IMR-90 (cell line): ENCODE results near the gene PRR23E. TPM values are rescaled to one million over a fixed set of nuclear protein-coding genes. Genes with fewer than 3 reads are reported as not detected.
A peak's percentile ranks its signal among the peaks of the same experiment; 100 is the strongest.

Experiments used
- ATAC-seq: fragments of 200-7000 bp; cut with Tn5 transposase; 2 replicates; pipeline ENCODE4 v1.9.1; 2020; ENCODE audit warnings: low read depth, mild to moderate bottlenecking, moderate library complexity
- BruUV-seq: library from RNA; stranded (reverse); fragments of 400-500 nt; replicated peaks from 2 replicates; lab custom pipeline; 2021; lab: Mats Ljungman, UMichigan
- CTCF ChIA-PET: fragments of 300-600 bp; formaldehyde crosslinking; extraction: SDS; loops from one replicate; lab custom pipeline; 2021; ENCODE audit warnings: antibody characterized with exemption; lab: Yijun Ruan, JAX
- POLR2A ChIA-PET: fragments of 300-600 bp; sonication (Branson Sonifier 250); formaldehyde crosslinking; loops from one replicate; lab custom pipeline; 2022; ENCODE audit warnings: antibody characterized with exemption; ENCODE audit not compliant: unreplicated experiment; lab: Charles Lee
- DNase-seq: peaks from one replicate; pipeline ENCODE4 v3.0.0; 2013
- H2AFZ ChIP-seq: replicated peaks from 2 replicates; pipeline ENCODE3; 2013; ENCODE audit warnings: low read length, mild to moderate bottlenecking; ENCODE audit not compliant: poor library complexity
- H2AK5ac ChIP-seq: 2 replicates; pipeline ENCODE4 v1.6.1; 2013; ENCODE audit warnings: low read depth, low read length, inconsistent platforms
- H2AK9ac ChIP-seq: replicated peaks from 2 replicates; pipeline ENCODE3; 2013; ENCODE audit warnings: mild to moderate bottlenecking, low read depth, low read length, moderate library complexity; ENCODE audit not compliant: poor library complexity
- H2BK120ac ChIP-seq: 2 replicates; pipeline ENCODE4 v1.6.1; 2013; ENCODE audit warnings: low read depth, low read length, inconsistent platforms
- H2BK15ac ChIP-seq: 3 replicates; pipeline ENCODE4 v1.6.1; 2013; ENCODE audit warnings: low read depth, low read length, inconsistent platforms
- H2BK20ac ChIP-seq: 2 replicates; pipeline ENCODE4 v1.6.1; 2013; ENCODE audit warnings: low read depth, mild to moderate bottlenecking, inconsistent platforms, low read length, moderate library complexity
- H2BK5ac ChIP-seq: 2 replicates; pipeline ENCODE4 v1.6.1; 2013; ENCODE audit warnings: mild to moderate bottlenecking, low read depth, low read length, inconsistent platforms; ENCODE audit not compliant: poor library complexity, severe bottlenecking
- H3K14ac ChIP-seq: replicated peaks from 2 replicates; pipeline ENCODE4 v1.6.1; 2013; ENCODE audit warnings: low read depth, low read length, inconsistent platforms
- H3K18ac ChIP-seq: 2 replicates; pipeline ENCODE4 v1.6.1; 2013; ENCODE audit warnings: low read depth, low read length, control low read depth
- H3K23ac ChIP-seq: 2 replicates; pipeline ENCODE4 v1.6.1; 2013; ENCODE audit warnings: low read depth, low read length, inconsistent platforms
- H3K27ac ChIP-seq: 2 replicates; pipeline ENCODE4 v1.5.1; 2013; ENCODE audit warnings: mild to moderate bottlenecking, control low read depth, low read length; ENCODE audit not compliant: insufficient read depth
- H3K27me3 ChIP-seq: 2 replicates; pipeline ENCODE4 v1.6.1; 2013; ENCODE audit warnings: low read length; ENCODE audit not compliant: control insufficient read depth, insufficient read depth
- H3K36me3 ChIP-seq: 2 replicates; pipeline ENCODE4 v1.6.1; 2013; ENCODE audit warnings: low read length, mixed read lengths; ENCODE audit not compliant: control insufficient read depth, insufficient read depth
- H3K4ac ChIP-seq: 2 replicates; pipeline ENCODE4 v1.6.1; 2013; ENCODE audit warnings: low read depth, low read length, inconsistent platforms
- H3K4me1 ChIP-seq: 2 replicates; pipeline ENCODE4 v1.6.1; 2013; ENCODE audit warnings: low read length, mixed read lengths; ENCODE audit not compliant: control insufficient read depth, insufficient read depth
- H3K4me2 ChIP-seq: 2 replicates; pipeline ENCODE4 v1.6.1; 2013; ENCODE audit warnings: low read depth, mild to moderate bottlenecking, control low read depth, low read length, moderate library complexity
- H3K4me3 ChIP-seq: 2 replicates; pipeline ENCODE4 v1.5.1; 2013; ENCODE audit warnings: low read depth, mild to moderate bottlenecking, control low read depth, low read length, moderate library complexity; ENCODE audit not compliant: insufficient read depth
- H3K56ac ChIP-seq: 2 replicates; pipeline ENCODE4 v1.6.1; 2013; ENCODE audit warnings: low read length, inconsistent platforms; ENCODE audit not compliant: insufficient read depth; ENCODE audit errors: extremely low read depth
- H3K79me1 ChIP-seq, 2 experiments: 2 replicates each; pipeline ENCODE4 v1.6.1; 2013; ENCODE audit warnings: low read length in 2 of 2, inconsistent platforms in 1 of 2, low read depth in 1 of 2
- H3K9ac ChIP-seq: 2 replicates; pipeline ENCODE4 v1.6.1; 2013; ENCODE audit warnings: low read depth, low read length, control low read depth
- H3K9me1 ChIP-seq: 2 replicates; pipeline ENCODE4 v1.6.1; 2013; ENCODE audit warnings: low read length, inconsistent platforms; ENCODE audit not compliant: insufficient read depth
- H3K9me3 ChIP-seq: 2 replicates; pipeline ENCODE4 v1.6.1; 2013; ENCODE audit warnings: low read length; ENCODE audit not compliant: control insufficient read depth, insufficient read depth
- H4K20me1 ChIP-seq: 2 replicates; pipeline ENCODE4 v1.6.1; 2013; ENCODE audit warnings: low read length, inconsistent platforms; ENCODE audit not compliant: insufficient read depth
- H4K5ac ChIP-seq: 2 replicates; pipeline ENCODE4 v1.6.1; 2013; ENCODE audit warnings: mild to moderate bottlenecking, low read depth, low read length, control low read depth
- H4K8ac ChIP-seq, 2 experiments: 2 replicates each; pipeline ENCODE4 v1.6.1; 2013; ENCODE audit warnings: low read depth in 2 of 2, low read length in 2 of 2, control low read depth in 1 of 2, inconsistent platforms in 1 of 2
- H4K91ac ChIP-seq: 2 replicates; pipeline ENCODE4 v1.6.1; 2013; ENCODE audit warnings: low read depth, low read length, inconsistent platforms; ENCODE audit not compliant: insufficient read depth
- CHD1 ChIP-seq: IDR thresholded peaks from 2 replicates; pipeline ENCODE4 v1.6.1; 2012; ENCODE audit warnings: low read depth, low read length, improper control_type of control experiment
- FOS ChIP-seq: fragments of 150-350 bp; IDR thresholded peaks from 2 replicates; pipeline ENCODE4 v1.6.1; 2016; ENCODE audit warnings: low read depth, low read length
- MAZ ChIP-seq: IDR thresholded peaks from 2 replicates; pipeline ENCODE4 v1.6.1; 2012; ENCODE audit warnings: low read depth, mild to moderate bottlenecking, low read length, improper control_type of control experiment, moderate library complexity, borderline replicate concordance
- WGBS, 2 experiments: methylation state at CpG; one replicate each; pipeline versions ENCODE4 v1.1.5 to v1.1.7; 2013; ENCODE audit warnings: missing lambda C conversion rate in 2 of 2; ENCODE audit not compliant: insufficient read length in 1 of 2; ENCODE audit errors: extremely low coverage in 2 of 2; 5-methylcytosine and 5-hydroxymethylcytosine counted together
- dilution Hi-C: fragments of 300-500 bp; cut with HindIII; formaldehyde crosslinking; loops from one replicate; pipeline ENCODE4 v1.14.3; 2018; ENCODE audit warnings: low sequenced_read_pairs; ENCODE audit not compliant: unreplicated experiment
- in situ Hi-C: fragments of 300-500 bp; cut with MboI; formaldehyde crosslinking; loops from 3 replicates; pipeline ENCODE4 v1.14.3; 2019; ENCODE audit warnings: low sequenced_read_pairs, inconsistent platforms, mixed read lengths
- intact Hi-C: fragments of 100-400 bp; cut with micrococcal nuclease; formaldehyde crosslinking; loops from 2 replicates; pipeline ENCODE4 v1.10.0; 2022
- polyA plus RNA-seq, 3 experiments: library from polyadenylated mRNA; depleted of rRNA; stranded (reverse); fragments of >200 nt; gene quantifications; 2 replicates each; pipeline ENCODE4 v1.2.3, GENCODE V29; 2012; ENCODE audit warnings: low replicate concordance in 1 of 3
- total RNA-seq: library from RNA; depleted of rRNA; stranded (reverse); fragments of >200 nt; gene quantifications from 2 replicates; pipeline ENCODE4 v1.2.3, GENCODE V29; 2012

The PRR23E gene
- total and polyA plus RNA-seq, 2 of the 4 experiments (the other 2 are of a cell fraction), result not detected

- TF ChIP-seq MAZ, result no peak
Measured at GRCh38 chr3:127216415-127217261, 23.7 kb downstream of the PRR23E start (continued).

GRCh38 chr3:127217596-127218453 lies 24.9 kb downstream of the PRR23E start:
- intact Hi-C loops (no loop called here), dilution Hi-C loops (no loop called here), in situ Hi-C loops (no loop called here)
- H3K23ac ChIP-seq, result no peak overlapping the region
- H2BK120ac ChIP-seq, result no peak overlapping the region
- no peak overlapping the region for H4K5ac ChIP-seq
- no peak overlapping the region for H2BK15ac ChIP-seq
- H3K36me3 ChIP-seq, result no peaks in the 10 kb centered on the region
- H3K79me1 ChIP-seq, result no peaks in the 10 kb centered on the region
- peaks cover 15% of the 10 kb centered on the region for H3K27me3 ChIP-seq
- H3K9me1 ChIP-seq, result no peaks in the 10 kb centered on the region
- no peak overlapping the region for H2BK5ac ChIP-seq
- no peak overlapping the region for H3K4ac ChIP-seq
- H3K18ac ChIP-seq, result no peak overlapping the region
- no peak overlapping the region for H3K9ac ChIP-seq
- TF ChIP-seq CHD1 (no peak), FOS (no peak)
- no peak overlapping the region for H4K8ac ChIP-seq
- H4K91ac ChIP-seq, result no peak overlapping the region
- no peak overlapping the region for H3K27ac ChIP-seq
- 48% methylated on average over 9 of the region's 9 CpGs; no CpG with 5 or more reads in 1 of the 2 experiments for WGBS, 2 experiments
- H3K9me3 ChIP-seq, result no peaks in the 10 kb centered on the region
- no TSS peak for BruUV-seq
- no peak overlapping the region; the same call in 1 of the 2 replicates for H3K4me2 ChIP-seq
- no peaks in the 10 kb centered on the region for H3K4me1 ChIP-seq
- ChIA-PET POLR2A (no interaction called here), CTCF (no interaction called here)
- peak; percentile 1 for DNase-seq
- H2AFZ ChIP-seq, result no peak overlapping the region
- H3K56ac ChIP-seq, result no peak overlapping the region
- H3K4me3 ChIP-seq, result no peak overlapping the region
- H4K20me1 ChIP-seq, result no peaks in the 10 kb centered on the region
- no peak overlapping the region for H2AK9ac ChIP-seq
- no peak overlapping the region for H3K14ac ChIP-seq
- no peak overlapping the region for H2AK5ac ChIP-seq
- H2BK20ac ChIP-seq, result no peak overlapping the region
- ATAC-seq, result no peak; the same call in 1 of the 2 replicates
